ENCODE results near the gene TMEM179B.
"Not testable (repeated sequence)": the region's sequence is repeated elsewhere in the genome, so short reads cannot be mapped to it uniquely, and the experiment has no call there.

TMEM179B gene

DNA sequence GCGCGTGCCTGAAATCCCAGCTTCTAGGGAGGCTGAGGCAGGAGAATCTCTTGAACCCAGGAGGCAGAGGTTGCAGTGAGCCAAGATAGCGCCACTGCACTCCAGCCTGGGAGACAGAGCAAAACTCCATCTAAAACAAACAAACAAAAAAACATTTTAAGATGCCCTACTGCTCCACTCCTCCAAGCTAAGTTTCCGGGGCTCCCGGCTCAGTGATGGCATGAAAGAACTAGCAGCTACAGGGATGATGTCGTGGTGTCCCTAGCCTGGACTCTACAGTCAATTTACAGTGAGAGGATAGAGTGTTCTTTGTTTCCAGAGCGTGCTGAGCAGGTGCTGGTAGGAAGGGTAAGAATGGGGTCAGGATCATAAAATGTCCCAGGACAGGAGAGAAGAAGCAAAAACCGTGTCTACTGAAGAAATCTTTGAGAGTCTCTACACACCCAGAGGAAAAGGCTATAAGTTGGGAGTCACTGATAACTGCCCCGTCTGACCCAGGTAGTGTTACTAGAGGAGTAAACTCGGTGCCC is 32.1 kb upstream of the TMEM179B start:
- H3K27ac ChIP-seq = peak overlapping the region in 4 of 11 experiments; percentile 88 to 97 (median 92); a peak in 5 of 22 replicates
- peak overlapping the region in 1 of 10 experiments; percentile 68; a peak in 5 of 20 replicates for H3K4me3 ChIP-seq
- no peaks in the 10 kb centered on the region for H3K27me3 ChIP-seq
- no peak for TF ChIP-seq Cebpa-rat (IDR thresholded peaks at IDR 0.05)
- peaks cover 22 to 41% (median 30%) of the 10 kb centered on the region in 10 experiments for H3K4me1 ChIP-seq
- H3K9me3 ChIP-seq (replicated peaks in 1 of 11) = no peaks in the 10 kb centered on the region
- H4K20me1 ChIP-seq = peaks cover 0 to 21% (median 0%) of the 10 kb centered on the region in 11 experiments; a peak in 4 of 22 replicates
- H3K4me2 ChIP-seq = peak overlapping the region in 10 of 11 experiments; percentile 67 to 86 (median 76); a peak in 18 of 22 replicates
- H3K9ac ChIP-seq = peak overlapping the region in 8 of 11 experiments; percentile 85 to 96 (median 90); a peak in 11 of 22 replicates
- H3K36me3 ChIP-seq = peaks cover 6 to 27% (median 16%) of the 10 kb centered on the region in 11 experiments; a peak in 18 of 22 replicates

DNA sequence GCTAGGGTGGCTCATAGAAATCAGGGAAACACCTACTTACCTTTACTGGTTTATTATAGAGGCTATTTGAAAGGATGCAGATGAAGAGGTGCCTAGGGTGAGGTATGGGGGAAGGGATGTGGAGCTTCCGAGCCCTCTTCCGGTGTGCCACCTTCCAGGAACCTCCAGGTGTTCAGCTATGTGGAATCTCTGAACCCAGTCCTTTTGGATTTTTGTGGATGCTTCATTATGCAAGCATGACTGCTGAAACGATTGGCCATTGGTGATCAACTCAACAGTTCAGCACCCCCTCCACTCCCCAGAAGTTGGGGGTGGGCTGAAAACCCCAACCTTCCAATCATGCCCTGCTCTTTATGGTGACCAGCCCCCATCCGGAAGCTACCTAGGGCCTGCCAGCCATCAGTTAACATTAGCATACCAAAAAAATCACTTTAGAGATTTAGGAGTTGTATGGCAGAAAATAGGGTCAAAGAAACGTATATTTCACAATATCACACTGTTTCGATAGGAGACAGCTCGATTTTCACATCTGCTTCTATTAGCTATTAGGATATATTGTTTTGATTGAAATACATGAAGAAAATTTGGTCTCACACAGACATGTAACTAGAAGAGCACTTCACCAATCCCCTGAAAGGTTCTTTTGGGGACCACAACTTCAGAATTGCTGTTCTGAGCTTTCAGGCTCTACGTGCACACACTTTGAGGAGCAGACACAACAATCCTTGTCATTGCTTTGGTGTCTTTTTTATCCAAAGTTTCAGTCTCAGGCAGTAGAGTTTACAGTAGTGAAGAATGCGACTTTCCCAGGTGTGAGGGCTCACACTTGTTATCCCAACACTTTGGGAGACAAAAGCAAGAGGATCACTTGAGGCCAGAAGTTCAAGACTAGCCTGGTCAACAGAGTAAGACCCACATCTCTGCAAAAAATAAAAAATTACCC is 29.1 kb upstream of the TMEM179B start:
- H3K4me3 ChIP-seq = no peak overlapping the region
- H4K20me1 ChIP-seq = peaks cover 0 to 5% (median 0%) of the 10 kb centered on the region in 11 experiments; a peak in 3 of 22 replicates
- H3K9me3 ChIP-seq (replicated peaks in 1 of 11) = no peaks in the 10 kb centered on the region
- peaks cover 24 to 38% (median 30%) of the 10 kb centered on the region in 10 experiments for H3K4me1 ChIP-seq
- no peak overlapping the region for H3K9ac ChIP-seq
- no peaks in the 10 kb centered on the region for H3K27me3 ChIP-seq
- no peak overlapping the region for H3K27ac ChIP-seq
- TF ChIP-seq Cebpa-rat (IDR thresholded peaks at IDR 0.05) = no peak; a peak in 1 of 22 replicates
- H3K4me2 ChIP-seq = no peak overlapping the region
- H3K36me3 ChIP-seq = peaks cover 0 to 8% (median 5%) of the 10 kb centered on the region in 11 experiments; a peak in 6 of 22 replicates

DNA sequence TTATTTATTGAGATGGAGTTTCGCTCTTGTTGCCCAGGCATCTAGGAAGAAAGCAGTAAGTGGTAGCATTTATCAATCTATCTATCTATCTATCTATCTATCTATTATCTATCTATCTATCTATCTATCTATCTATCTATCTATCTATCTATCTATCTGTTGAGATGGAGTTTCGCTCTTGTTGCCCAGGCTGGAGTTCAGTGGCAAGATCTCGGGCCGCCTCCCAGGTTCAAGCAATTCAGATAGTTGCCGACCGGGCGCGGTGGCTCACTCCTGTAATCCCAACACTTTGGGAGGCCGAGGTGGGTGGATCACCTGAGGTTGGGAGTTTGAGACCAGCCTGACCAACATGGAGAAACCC is 26.4 kb upstream of the TMEM179B start:
- Histone ChIP-seq H3K27ac (peak overlapping the region in 7 of 11 experiments; percentile 17 to 56 (median 38); a peak in 8 of 22 replicates), H3K4me1 (peaks cover 14 to 32% (median 25%) of the 10 kb centered on the region in 10 experiments), H3K9ac (peak overlapping the region in 8 of 11 experiments; percentile 52 to 91 (median 73); a peak in 13 of 22 replicates), H3K4me3 (peak overlapping the region; percentile 22 to 92 (median 82); a peak in 18 of 20 replicates), H3K4me2 (peak overlapping the region; percentile 49 to 88 (median 63)), H3K36me3 (peaks cover 14 to 34% (median 24%) of the 10 kb centered on the region in 11 experiments)
- not testable (repeated sequence) for H4K20me1 ChIP-seq; H3K27me3 ChIP-seq; H3K9me3 ChIP-seq (replicated peaks in 1 of 11)

DNA sequence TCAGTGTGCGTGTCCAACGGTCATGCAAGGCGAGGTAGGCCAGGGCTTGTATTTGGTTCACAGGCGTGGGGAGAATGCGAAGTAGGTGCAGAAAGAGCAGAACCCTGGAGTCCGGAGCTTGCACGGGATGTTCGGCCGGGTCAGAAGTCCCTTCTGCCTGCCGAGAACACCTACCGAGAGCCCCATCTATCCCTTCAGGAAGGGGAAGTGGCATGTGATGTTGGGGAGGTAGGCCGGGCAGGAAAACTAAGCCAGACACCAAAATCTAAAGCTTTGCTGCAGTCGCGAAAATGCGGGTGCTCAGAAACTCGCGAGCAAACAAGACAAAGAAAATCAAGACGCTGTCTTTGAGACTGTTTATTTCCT is 16.4 kb upstream of the TMEM179B start:
- H3K9me3 ChIP-seq (replicated peaks in 1 of 11) = no peaks in the 10 kb centered on the region
- H3K4me3 ChIP-seq = peak overlapping the region; percentile 57 to 74 (median 68)
- no peaks in the 10 kb centered on the region for H3K27me3 ChIP-seq
- no peaks in the 10 kb centered on the region for H4K20me1 ChIP-seq
- H3K4me2 ChIP-seq = peak overlapping the region; percentile 79 to 96 (median 93)
- peak overlapping the region; percentile 22 to 92 (median 83); a peak in 21 of 22 replicates for H3K27ac ChIP-seq
- peak overlapping the region; percentile 76 to 89 (median 86) for H3K9ac ChIP-seq
- peaks cover 27 to 57% (median 45%) of the 10 kb centered on the region in 10 experiments for H3K4me1 ChIP-seq
- peaks cover 26 to 55% (median 32%) of the 10 kb centered on the region in 11 experiments for H3K36me3 ChIP-seq
- no peak for TF ChIP-seq Cebpa-rat (IDR thresholded peaks at IDR 0.05)

DNA sequence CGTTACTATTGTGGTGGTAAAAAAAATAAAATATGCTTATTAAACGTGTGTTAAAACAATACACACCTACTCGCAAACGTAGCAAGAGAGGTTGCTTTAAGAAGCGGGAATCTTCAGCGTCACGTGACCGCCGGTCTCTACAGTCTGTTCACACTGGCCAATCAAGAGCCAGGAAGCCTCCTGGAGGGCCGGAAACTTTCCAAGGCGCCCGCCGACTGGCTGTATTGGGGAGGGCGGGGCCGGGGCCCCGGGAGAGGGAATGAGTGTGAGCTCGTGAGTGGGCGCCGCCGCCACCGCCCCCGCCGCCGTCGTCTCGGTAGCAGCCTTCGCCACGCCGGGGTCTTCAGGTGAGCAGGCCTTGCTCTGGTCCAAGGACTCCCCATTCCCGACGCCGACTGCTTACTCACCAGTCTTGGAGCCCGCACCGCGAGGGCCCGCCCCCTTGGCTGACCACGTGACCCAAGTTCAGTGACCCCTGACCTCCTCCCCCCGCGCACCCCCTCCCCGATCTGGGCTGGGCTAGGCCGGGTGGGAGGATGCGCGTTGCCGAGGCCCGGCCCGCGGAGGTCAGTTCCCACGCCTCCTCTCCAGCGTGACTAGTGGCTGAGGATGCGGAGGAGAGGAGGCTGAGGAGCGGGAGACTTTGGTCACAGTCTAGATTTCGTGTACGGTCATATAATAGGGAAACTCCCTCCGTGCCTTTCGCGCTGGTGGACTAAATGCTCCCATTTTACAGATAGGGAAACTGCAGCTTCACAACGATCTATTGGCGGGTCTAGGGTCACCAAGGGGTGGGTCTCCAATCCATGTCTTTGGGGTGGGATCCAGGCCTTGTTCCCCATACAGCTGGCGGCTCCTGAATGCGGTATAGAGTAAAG is 15.8 kb upstream of the TMEM179B start, which contains the start of gene TAF6L:
Gene TAF6L, plus strand, starts transcription at position 253 of the 878 bp plus-strand sequence. CDS start 4,388 bp downstream, outside the sequence.
- Histone ChIP-seq H3K36me3 (peaks cover 26 to 55% (median 32%) of the 10 kb centered on the region in 11 experiments), H3K27ac (peak within 1 kb of the TSS; percentile 64 to 92 (median 83); a peak in 21 of 22 replicates), H3K9me3 (replicated peaks in 1 of 11) (no peaks in the 10 kb centered on the region), H3K9ac (peak within 1 kb of the TSS; percentile 76 to 89 (median 86)), H3K27me3 (no peaks in the 10 kb centered on the region), H3K4me1 (peaks cover 27 to 61% (median 45%) of the 10 kb centered on the region in 10 experiments), H4K20me1 (no peaks in the 10 kb centered on the region), H3K4me3 (peak within 1 kb of the TSS; percentile 57 to 74 (median 68)), H3K4me2 (peak within 1 kb of the TSS; percentile 79 to 96 (median 93))
- no peak for TF ChIP-seq Cebpa-rat (IDR thresholded peaks at IDR 0.05)

DNA sequence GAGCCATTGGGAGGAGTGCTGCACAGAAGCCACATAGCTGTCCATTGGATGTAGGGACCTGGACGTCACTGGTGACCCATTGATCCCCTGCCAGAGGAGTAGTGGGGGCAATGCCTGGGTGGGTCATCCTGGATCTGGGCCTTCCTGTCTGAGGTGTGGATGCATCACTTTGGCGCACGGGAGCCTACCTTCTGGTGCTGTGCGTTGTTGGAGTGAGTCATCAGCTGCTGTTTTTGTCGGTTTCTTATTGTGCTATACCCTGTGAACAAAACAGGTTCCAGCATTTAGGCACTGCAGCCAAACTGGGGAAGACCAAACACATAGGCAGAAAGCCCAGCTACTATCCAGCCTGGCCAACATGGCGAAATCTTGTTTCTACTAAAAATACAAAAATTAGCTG is 12.8 kb upstream of the TMEM179B start:
- H3K36me3 ChIP-seq = peaks cover 32 to 62% (median 41%) of the 10 kb centered on the region in 11 experiments
- H3K4me3 ChIP-seq = no peak overlapping the region
- peak overlapping the region in 4 of 11 experiments; percentile 39 to 68 (median 60); a peak in 7 of 22 replicates for H3K27ac ChIP-seq

DNA sequence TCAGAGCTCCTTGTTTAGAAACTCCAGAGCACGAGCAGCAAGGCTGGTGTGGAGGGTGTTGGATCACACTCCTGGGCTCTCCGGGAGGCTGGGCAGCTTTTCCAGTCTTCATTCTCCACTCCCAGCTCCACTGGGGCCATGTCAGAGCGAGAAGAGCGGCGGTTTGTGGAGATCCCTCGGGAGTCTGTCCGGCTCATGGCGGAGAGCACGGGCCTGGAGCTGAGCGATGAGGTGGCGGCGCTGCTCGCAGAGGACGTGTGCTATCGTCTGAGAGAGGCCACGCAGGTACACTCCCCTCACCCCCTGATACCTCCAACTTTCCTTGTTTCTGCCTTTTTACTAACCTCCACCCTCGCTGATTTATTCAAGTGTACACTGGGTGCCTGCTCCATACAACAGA is 11.6 kb upstream of the TMEM179B start:
- Histone ChIP-seq H3K4me2 (peak overlapping the region in 5 of 11 experiments; percentile 0 to 62 (median 28); a peak in 6 of 22 replicates), H3K36me3 (peaks cover 32 to 74% (median 49%) of the 10 kb centered on the region in 11 experiments), H3K4me1 (peaks cover 14 to 58% (median 43%) of the 10 kb centered on the region in 10 experiments), H3K9ac (peak overlapping the region in 10 of 11 experiments; percentile 4 to 56 (median 28); a peak in 11 of 22 replicates), H3K4me3 (no peak overlapping the region), H3K27me3 (no peaks in the 10 kb centered on the region), H4K20me1 (peaks cover 0 to 4% (median 0%) of the 10 kb centered on the region in 11 experiments; a peak in 1 of 22 replicates), H3K9me3 (replicated peaks in 1 of 11) (no peaks in the 10 kb centered on the region), H3K27ac (peak overlapping the region in 7 of 11 experiments; percentile 6 to 68 (median 49); a peak in 11 of 22 replicates)
- no peak for TF ChIP-seq Cebpa-rat (IDR thresholded peaks at IDR 0.05)

More for the DNA sequence above, 12.8 kb upstream of the TMEM179B start:
- no peak overlapping the region for H3K9ac ChIP-seq
- H4K20me1 ChIP-seq = peaks cover 0 to 4% (median 0%) of the 10 kb centered on the region in 11 experiments; a peak in 1 of 22 replicates
- no peaks in the 10 kb centered on the region for H3K9me3 ChIP-seq (replicated peaks in 1 of 11)
- TF ChIP-seq Cebpa-rat (IDR thresholded peaks at IDR 0.05) = no peak
- no peaks in the 10 kb centered on the region for H3K27me3 ChIP-seq
- peaks cover 27 to 71% (median 55%) of the 10 kb centered on the region in 10 experiments for H3K4me1 ChIP-seq
- H3K4me2 ChIP-seq = peak overlapping the region in 5 of 11 experiments; percentile 0 to 62 (median 28); a peak in 7 of 22 replicates
